B cell (primary cell): ENCODE data around the gene ADM2. TPM values are rescaled to one million over a fixed set of nuclear protein-coding genes. Genes with fewer than 3 reads are reported as not detected.

Experiments used
- ATAC-seq: fragments of 200-7000 bp; cut with Tn5 transposase; one replicate; pipeline ENCODE4 v1.10.0; 2021; ENCODE audit warnings: low read depth, mild to moderate bottlenecking, moderate number of reproducible peaks, moderate library complexity
- CTCF ChIA-PET: fragments of 350-600 bp; sonication (Branson Sonifier 250); formaldehyde crosslinking; loops from one replicate; lab custom pipeline; 2021; ENCODE audit warnings: antibody characterized with exemption, inconsistent platforms; lab: Charles Lee
- POLR2A ChIA-PET: fragments of 350-600 bp; sonication (Branson Sonifier 250); formaldehyde crosslinking; loops from one replicate; lab custom pipeline; 2021; ENCODE audit warnings: antibody characterized with exemption; lab: Charles Lee
- DNase-seq: peaks from one replicate; pipeline ENCODE4 v3.0.0; 2013
- H2AFZ ChIP-seq: 2 replicates; pipeline ENCODE4 v1.6.1; 2012; ENCODE audit warnings: mild to moderate bottlenecking, low read depth, low read length; ENCODE audit not compliant: insufficient read depth, poor library complexity, severe bottlenecking
- H3K27ac ChIP-seq, 2 donors: 1 replicate in 1 of 2; 2 replicates in 1 of 2; pipeline ENCODE4 v1.5.1; 2012 to 2013; ENCODE audit warnings: low read length in 2 of 2, mild to moderate bottlenecking in 2 of 2, moderate library complexity in 1 of 2
- H3K27me3 ChIP-seq, 4 experiments: fragments of 200-600 bp in 1 of 4; sonication (generic) in 1 of 4; replicated peaks in 1 of 4; 1 replicate in 2 of 4; 2 replicates in 2 of 4; pipeline versions ENCODE4 v1.6.1 to v1.7.0; 2013 to 2016; ENCODE audit warnings: low read length in 3 of 4, mild to moderate bottlenecking in 2 of 4, mixed read lengths in 1 of 4, moderate library complexity in 1 of 4; ENCODE audit not compliant: insufficient read depth in 4 of 4, control insufficient read depth in 3 of 4; ENCODE audit errors: control extremely low read depth in 1 of 4
- H3K36me3 ChIP-seq, 2 experiments: replicated peaks in 1 of 2; 1 replicate in 1 of 2; 2 replicates in 1 of 2; pipeline versions ENCODE4 v1.6.1 to v1.7.1; 2013; ENCODE audit warnings: low read length in 1 of 2; ENCODE audit not compliant: insufficient read depth in 2 of 2, control insufficient read depth in 1 of 2; ENCODE audit errors: control extremely low read depth in 1 of 2, extremely low read depth in 1 of 2
- H3K4me1 ChIP-seq, 2 donors: fragments of 200-600 bp in 1 of 2; sonication (generic) in 1 of 2; 1 replicate in 1 of 2; 2 replicates in 1 of 2; pipeline versions ENCODE4 v1.5.1 to v1.6.1; 2013 to 2017; ENCODE audit warnings: low read length in 2 of 2; ENCODE audit not compliant: control insufficient read depth in 2 of 2, insufficient read depth in 2 of 2
- H3K4me2 ChIP-seq: replicated peaks from 2 replicates; pipeline ENCODE3; 2012; ENCODE audit warnings: mild to moderate bottlenecking, low read depth, low read length; ENCODE audit not compliant: poor library complexity, severe bottlenecking
- H3K4me3 ChIP-seq, 5 experiments: fragments of 200-600 bp in 1 of 5; sonication (generic) in 1 of 5; 1 replicate in 3 of 5; 2 replicates in 2 of 5; pipeline versions ENCODE4 v1.5.1 to v1.7.0; 2011 to 2016; ENCODE audit warnings: low read length in 4 of 5, mild to moderate bottlenecking in 4 of 5, low read depth in 2 of 5, control low read depth in 1 of 5, moderate library complexity in 1 of 5; ENCODE audit not compliant: insufficient read depth in 1 of 5; ENCODE audit errors: control extremely low read depth in 1 of 5, extremely low read depth in 1 of 5
- H3K79me2 ChIP-seq: fragments of 200-600 bp; sonication (generic); one replicate; pipeline ENCODE4 v1.6.0; 2016; ENCODE audit warnings: low read length; ENCODE audit not compliant: control insufficient read depth, insufficient read depth
- H3K9ac ChIP-seq: fragments of 200-600 bp; sonication (generic); 2 replicates; pipeline ENCODE4 v1.6.1; 2017; ENCODE audit warnings: mild to moderate bottlenecking, low read length, moderate library complexity
- H3K9me3 ChIP-seq, 3 donors: one replicate each; pipeline versions ENCODE4 v1.6.1 to v1.7.1; 2013; ENCODE audit warnings: low read length in 2 of 3; ENCODE audit not compliant: control insufficient read depth in 2 of 3, insufficient read depth in 1 of 3; ENCODE audit errors: control extremely low read depth in 1 of 3
- H4K20me1 ChIP-seq: 2 replicates; pipeline ENCODE4 v1.6.0; 2012; ENCODE audit warnings: mild to moderate bottlenecking, low read length; ENCODE audit not compliant: insufficient read depth, control insufficient read depth, poor library complexity, severe bottlenecking
- H3K27ac Mint-ChIP-seq: one replicate; pipeline ENCODE4 v1.8.0; 2021; ENCODE audit warnings: mixed read lengths
- H3K27me3 Mint-ChIP-seq: one replicate; pipeline ENCODE4 v1.8.0; 2021; ENCODE audit warnings: mixed read lengths
- H3K4me1 Mint-ChIP-seq: one replicate; pipeline ENCODE4 v1.8.0; 2021; ENCODE audit warnings: mixed read lengths
- H3K4me3 Mint-ChIP-seq: one replicate; pipeline ENCODE4 v1.8.0; 2021; ENCODE audit warnings: mixed read lengths
- H3K9me3 Mint-ChIP-seq: one replicate; pipeline ENCODE4 v1.8.0; 2022; ENCODE audit warnings: mixed read lengths; ENCODE audit not compliant: insufficient read depth
- EZH2 ChIP-seq: IDR thresholded peaks from 2 replicates; pipeline ENCODE4 v1.6.1; 2012; ENCODE audit warnings: borderline replicate concordance, low read depth, mild to moderate bottlenecking, moderate library complexity, low read length; ENCODE audit not compliant: insufficient read depth, poor library complexity, severe bottlenecking
- WGBS: methylation state at CpG from one replicate; pipeline ENCODE4 v1.1.5; 2013; ENCODE audit warnings: missing lambda C conversion rate; ENCODE audit not compliant: insufficient coverage; 5-methylcytosine and 5-hydroxymethylcytosine counted together
- intact Hi-C: fragments of 100-400 bp; cut with micrococcal nuclease; formaldehyde crosslinking; loops from one replicate; pipeline ENCODE4 v1.10.0; 2022
- polyA plus RNA-seq: library from polyadenylated mRNA; depleted of rRNA; stranded (reverse); fragments of >200 nt; gene quantifications from 2 replicates; pipeline ENCODE4 v1.2.3, GENCODE V29; 2012
- total RNA-seq, 2 donors: library from RNA; stranded (reverse); fragments of 120-200 nt in 1 of 2; gene quantifications; 1 replicate in 1 of 2; 2 replicates in 1 of 2; pipeline versions ENCODE4 v1.2.3 to v1.2.4, GENCODE V29; 2013 to 2022
- TF ChIP-seq, protein P1 (sequence below): fragments of 200-600 bp; IDR thresholded peaks from one replicate; pipeline ENCODE4 v1.8.0; 2022; ENCODE audit warnings: antibody characterized with exemption, mild to moderate bottlenecking

The ADM2 gene
- total and polyA plus RNA-seq, 2 donors (not counting 1 experiment from before 2014, with no cell fraction given), result 0.67 to 3.7 TPM

DNA sequence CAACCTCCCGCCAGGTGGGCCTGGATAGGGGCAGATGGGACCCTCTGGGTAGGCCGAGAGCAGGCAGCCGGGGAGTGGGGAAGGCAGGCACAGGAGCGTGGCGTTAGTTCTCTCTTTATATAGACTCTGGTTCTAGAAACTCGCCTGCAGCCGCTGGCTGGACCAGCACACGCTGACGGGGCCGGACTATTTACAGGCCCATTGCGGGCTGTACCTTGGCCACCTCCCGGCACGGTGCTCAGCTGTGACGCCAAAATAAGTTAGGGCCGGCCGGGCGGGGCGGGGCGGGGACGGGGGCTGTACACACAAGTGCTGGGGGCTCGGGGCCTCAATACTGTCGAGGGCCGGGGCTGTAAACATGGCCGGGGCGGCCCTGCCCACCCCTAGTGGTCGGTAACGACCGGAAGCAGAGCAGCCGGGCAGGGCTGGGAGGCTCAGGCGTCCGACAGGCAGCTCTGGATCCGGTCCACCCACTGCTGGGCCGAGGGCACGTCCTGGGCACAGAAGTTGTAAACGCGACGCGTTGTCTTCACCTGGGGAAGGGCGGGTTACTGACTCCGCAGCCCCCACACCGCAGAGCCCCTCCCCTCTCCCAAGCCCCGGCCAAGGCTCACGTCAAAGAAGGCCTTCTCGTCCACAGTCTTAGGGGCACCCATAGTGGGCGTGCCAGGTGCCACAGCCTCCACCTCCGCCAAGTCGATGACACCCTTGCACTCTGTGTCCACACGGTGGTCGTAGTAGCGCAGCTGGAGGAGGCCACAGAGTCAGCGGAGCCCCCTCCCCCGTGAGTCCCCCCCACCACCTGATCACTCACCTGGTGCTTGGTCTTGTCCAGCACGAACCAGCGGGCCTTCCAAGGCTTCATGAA, 34.4 kb upstream of the ADM2 start:
- Mint-ChIP-seq H3K9me3 (no peaks in the 10 kb centered on the region), H3K4me1 (peaks cover 24% of the 10 kb centered on the region), H3K27me3 (no peaks in the 10 kb centered on the region), H3K4me3 (no peak overlapping the region), H3K27ac (no peak overlapping the region)
- CTCF ChIA-PET, result interaction anchor here (5.5 kb wide), 1 partner anchor 51 kb away, joined by 35 read pairs; no protein-coding TSS in a partner anchor
- H3K4me2 ChIP-seq, result no peak overlapping the region
- H3K4me3 ChIP-seq, result no peak overlapping the region
- POLR2A ChIA-PET, result no interaction called here
- no peak for ATAC-seq
- no peak overlapping the region for H3K27ac ChIP-seq
- no peaks in the 10 kb centered on the region for H3K9me3 ChIP-seq
- H4K20me1 ChIP-seq, result peaks cover 43% of the 10 kb centered on the region
- H3K27me3 ChIP-seq, result no peaks in the 10 kb centered on the region
- H3K36me3 ChIP-seq, result peaks cover 0 to 47% of the 10 kb centered on the region in 2 experiments
- no peak overlapping the region for H3K9ac ChIP-seq
- intact Hi-C loops, result loop anchor here (2.0 kb wide), 1 partner anchor 22 kb away; no protein-coding TSS in a partner anchor
- peaks cover 13 to 24% of the 10 kb centered on the region in 2 donors for H3K4me1 ChIP-seq
- no peak overlapping the region for H2AFZ ChIP-seq
- no peak for DNase-seq
- WGBS, result 93% methylated on average over 53 of the region's 54 CpGs
- no peaks in the 10 kb centered on the region for H3K79me2 ChIP-seq
- no peak for TF ChIP-seq EZH2
- TF ChIP-seq, protein P1, sequence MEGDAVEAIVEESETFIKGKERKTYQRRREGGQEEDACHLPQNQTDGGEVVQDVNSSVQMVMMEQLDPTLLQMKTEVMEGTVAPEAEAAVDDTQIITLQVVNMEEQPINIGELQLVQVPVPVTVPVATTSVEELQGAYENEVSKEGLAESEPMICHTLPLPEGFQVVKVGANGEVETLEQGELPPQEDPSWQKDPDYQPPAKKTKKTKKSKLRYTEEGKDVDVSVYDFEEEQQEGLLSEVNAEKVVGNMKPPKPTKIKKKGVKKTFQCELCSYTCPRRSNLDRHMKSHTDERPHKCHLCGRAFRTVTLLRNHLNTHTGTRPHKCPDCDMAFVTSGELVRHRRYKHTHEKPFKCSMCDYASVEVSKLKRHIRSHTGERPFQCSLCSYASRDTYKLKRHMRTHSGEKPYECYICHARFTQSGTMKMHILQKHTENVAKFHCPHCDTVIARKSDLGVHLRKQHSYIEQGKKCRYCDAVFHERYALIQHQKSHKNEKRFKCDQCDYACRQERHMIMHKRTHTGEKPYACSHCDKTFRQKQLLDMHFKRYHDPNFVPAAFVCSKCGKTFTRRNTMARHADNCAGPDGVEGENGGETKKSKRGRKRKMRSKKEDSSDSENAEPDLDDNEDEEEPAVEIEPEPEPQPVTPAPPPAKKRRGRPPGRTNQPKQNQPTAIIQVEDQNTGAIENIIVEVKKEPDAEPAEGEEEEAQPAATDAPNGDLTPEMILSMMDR, result no peak
